ENCODE measurements around the gene AKAP9. TPM values are rescaled to one million over a fixed set of nuclear protein-coding genes. Genes with fewer than 3 reads are reported as not detected.

AKAP9 gene
- total RNA-seq, 1 donor from 2014 or later, result 35.1 TPM

DNA sequence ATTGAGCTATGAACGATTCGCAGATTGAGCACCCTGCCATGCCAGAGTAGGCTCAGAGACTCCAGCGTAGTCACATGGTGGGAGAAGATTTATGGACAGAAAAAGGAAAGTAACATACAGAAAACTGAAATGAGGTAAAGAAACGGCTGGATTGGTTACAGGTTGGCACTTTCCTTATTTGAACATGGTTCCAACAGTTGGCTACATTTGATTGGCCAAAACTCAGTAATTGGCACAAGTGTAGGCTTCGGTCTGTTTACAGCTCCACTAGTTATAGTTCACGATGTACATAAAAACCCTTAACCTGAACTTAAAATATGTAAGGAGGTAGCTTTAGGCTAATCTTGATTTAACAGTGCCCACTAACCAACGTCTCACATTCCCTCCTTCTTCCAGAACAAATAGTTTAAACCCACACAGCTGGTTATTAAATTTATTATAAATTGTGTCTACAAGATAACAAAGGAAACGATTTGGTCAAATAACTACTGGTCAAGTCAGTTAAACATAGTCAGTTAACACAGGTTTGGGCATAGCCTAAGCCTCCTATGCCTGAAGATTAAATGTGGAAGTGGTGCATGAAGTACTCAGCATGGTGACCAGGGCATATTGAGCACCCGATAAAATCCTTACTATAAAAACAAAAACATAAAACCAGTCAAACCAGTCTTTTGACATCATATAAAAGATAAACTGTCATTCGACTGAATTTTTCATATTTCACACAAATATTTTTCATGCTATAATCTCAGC lies 42.2 kb upstream of the AKAP9 start:
- Mint-ChIP-seq H3K27me3 (ENCODE audit: low read depth) (no peaks in the 10 kb centered on the region), H3K4me1 (ENCODE audit: low read depth) (peaks cover 9% of the 10 kb centered on the region), H3K9me3 (ENCODE audit: low read depth) (no peaks in the 10 kb centered on the region), H3K27ac (ENCODE audit: unreplicated experiment) (no peak overlapping the region), H3K4me3 (ENCODE audit: unreplicated experiment) (no peak overlapping the region), H3K36me3 (ENCODE audit: low read depth) (no peaks in the 10 kb centered on the region)
- no peak for DNase-seq (ENCODE audit: low spot score)
- TF ChIP-seq, protein P1, sequence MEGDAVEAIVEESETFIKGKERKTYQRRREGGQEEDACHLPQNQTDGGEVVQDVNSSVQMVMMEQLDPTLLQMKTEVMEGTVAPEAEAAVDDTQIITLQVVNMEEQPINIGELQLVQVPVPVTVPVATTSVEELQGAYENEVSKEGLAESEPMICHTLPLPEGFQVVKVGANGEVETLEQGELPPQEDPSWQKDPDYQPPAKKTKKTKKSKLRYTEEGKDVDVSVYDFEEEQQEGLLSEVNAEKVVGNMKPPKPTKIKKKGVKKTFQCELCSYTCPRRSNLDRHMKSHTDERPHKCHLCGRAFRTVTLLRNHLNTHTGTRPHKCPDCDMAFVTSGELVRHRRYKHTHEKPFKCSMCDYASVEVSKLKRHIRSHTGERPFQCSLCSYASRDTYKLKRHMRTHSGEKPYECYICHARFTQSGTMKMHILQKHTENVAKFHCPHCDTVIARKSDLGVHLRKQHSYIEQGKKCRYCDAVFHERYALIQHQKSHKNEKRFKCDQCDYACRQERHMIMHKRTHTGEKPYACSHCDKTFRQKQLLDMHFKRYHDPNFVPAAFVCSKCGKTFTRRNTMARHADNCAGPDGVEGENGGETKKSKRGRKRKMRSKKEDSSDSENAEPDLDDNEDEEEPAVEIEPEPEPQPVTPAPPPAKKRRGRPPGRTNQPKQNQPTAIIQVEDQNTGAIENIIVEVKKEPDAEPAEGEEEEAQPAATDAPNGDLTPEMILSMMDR (IDR thresholded peaks at IDR 0.05), result no peak

DNA sequence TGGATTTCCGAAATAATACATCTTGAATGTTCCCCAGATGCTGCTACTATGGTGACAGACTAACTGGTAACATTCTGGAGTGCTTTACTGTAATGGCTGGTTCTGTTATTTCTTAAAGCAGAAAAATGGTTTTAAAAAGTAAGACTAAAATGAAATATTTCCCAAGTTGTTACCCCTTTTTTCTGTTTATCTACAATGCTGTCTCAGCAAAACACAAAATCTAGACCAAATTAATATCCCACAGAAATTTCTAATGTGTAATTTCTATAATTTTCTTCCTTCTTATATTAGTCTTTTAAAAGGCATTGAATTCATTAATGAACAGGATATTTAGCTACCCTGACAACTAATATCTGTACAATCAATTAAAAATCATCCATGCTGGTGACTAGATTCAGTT lies 41.1 kb upstream of the AKAP9 start:
- Mint-ChIP-seq H3K4me3 (ENCODE audit: unreplicated experiment) (no peak overlapping the region), H3K4me1 (ENCODE audit: low read depth) (peaks cover 8% of the 10 kb centered on the region), H3K36me3 (ENCODE audit: low read depth) (no peaks in the 10 kb centered on the region), H3K27ac (ENCODE audit: unreplicated experiment) (no peak overlapping the region), H3K9me3 (ENCODE audit: low read depth) (no peaks in the 10 kb centered on the region), H3K27me3 (ENCODE audit: low read depth) (no peaks in the 10 kb centered on the region)
- TF ChIP-seq, protein P1 (IDR thresholded peaks at IDR 0.05), result no peak
- no peak for DNase-seq (ENCODE audit: low spot score)

DNA sequence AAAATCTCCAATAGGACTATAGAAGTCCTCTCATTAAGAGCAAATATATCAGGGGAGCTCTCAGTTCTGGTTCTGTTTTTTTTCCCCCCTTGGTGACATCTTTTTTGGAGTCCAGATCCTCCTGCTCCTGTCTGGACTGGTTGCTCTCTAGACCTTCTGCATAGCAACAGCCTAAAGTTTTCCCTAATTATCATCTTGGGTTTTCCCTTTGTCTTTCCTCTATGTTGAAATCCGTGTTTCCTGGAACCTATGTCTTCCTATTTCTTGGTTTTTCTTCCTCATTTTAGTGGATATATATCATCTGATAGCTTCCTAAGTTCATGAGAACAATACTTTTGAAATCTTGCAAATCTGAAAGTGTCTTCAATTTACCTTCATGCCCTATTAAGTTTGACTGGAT lies 30.5 kb upstream of the AKAP9 start:
- Mint-ChIP-seq H3K9me3 (ENCODE audit: low read depth) (peaks cover 6% of the 10 kb centered on the region), H3K27me3 (ENCODE audit: low read depth) (no peaks in the 10 kb centered on the region), H3K4me3 (ENCODE audit: unreplicated experiment) (no peak overlapping the region), H3K4me1 (ENCODE audit: low read depth) (no peaks in the 10 kb centered on the region), H3K36me3 (ENCODE audit: low read depth) (peaks cover 3% of the 10 kb centered on the region), H3K27ac (ENCODE audit: unreplicated experiment) (no peak overlapping the region)
- TF ChIP-seq, protein P1 (IDR thresholded peaks at IDR 0.05), result no peak
- DNase-seq (ENCODE audit: low spot score), result no peak

DNA sequence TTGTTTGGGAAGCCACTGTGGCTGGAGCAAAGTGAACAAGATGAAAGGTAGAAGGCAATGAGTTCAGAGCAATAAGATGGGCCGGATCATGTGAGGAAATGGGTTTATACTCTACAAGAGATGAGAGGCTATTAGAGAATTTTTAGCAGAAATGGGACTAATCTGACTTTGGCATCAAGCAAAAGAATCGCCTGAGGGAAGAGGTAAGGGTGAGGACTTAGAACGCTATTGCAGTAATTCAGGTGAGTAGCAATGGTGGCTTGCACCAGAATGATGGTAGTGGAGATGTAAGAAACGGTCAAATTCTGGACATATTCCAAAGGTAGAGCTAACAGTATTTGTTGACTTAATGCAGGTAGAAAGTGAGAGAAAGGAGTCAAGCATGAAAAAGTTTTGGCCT lies 29.5 kb upstream of the AKAP9 start:
- no peak overlapping the region for H3K4me3 Mint-ChIP-seq (ENCODE audit: unreplicated experiment)

DNA sequence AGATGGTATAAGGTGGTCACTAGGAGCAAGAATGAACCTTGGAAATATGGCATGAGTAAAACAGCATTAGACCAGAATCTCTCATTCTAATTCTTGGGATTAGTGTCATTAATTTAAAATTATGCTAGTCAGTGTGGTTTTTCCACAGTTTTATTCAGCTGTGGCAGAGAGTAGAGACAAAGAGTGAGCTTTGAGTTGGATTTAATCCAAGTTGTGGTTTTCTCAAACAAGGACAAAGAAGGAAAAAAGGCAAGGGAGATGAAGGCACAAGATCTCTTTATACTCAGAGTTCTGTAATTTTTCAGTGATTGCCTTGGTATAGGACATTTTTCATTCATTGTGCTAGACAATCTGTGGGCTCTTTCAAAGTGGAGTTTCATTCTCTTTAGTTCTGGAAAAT lies 28.2 kb upstream of the AKAP9 start:
- no peak for DNase-seq (ENCODE audit: low spot score)
- Mint-ChIP-seq H3K36me3 (ENCODE audit: low read depth) (peaks cover under 1% of the 10 kb centered on the region), H3K4me3 (ENCODE audit: unreplicated experiment) (no peak overlapping the region), H3K9me3 (ENCODE audit: low read depth) (peaks cover 3% of the 10 kb centered on the region), H3K27me3 (ENCODE audit: low read depth) (no peaks in the 10 kb centered on the region), H3K4me1 (ENCODE audit: low read depth) (no peaks in the 10 kb centered on the region), H3K27ac (ENCODE audit: unreplicated experiment) (no peak overlapping the region)
- TF ChIP-seq, protein P1 (IDR thresholded peaks at IDR 0.05), result no peak

More for the DNA sequence above, 29.5 kb upstream of the AKAP9 start:
- H3K36me3 Mint-ChIP-seq (ENCODE audit: low read depth), result peaks cover 3% of the 10 kb centered on the region
- no peak for DNase-seq (ENCODE audit: low spot score)
- no peaks in the 10 kb centered on the region for H3K27me3 Mint-ChIP-seq (ENCODE audit: low read depth)
- no peak overlapping the region for H3K27ac Mint-ChIP-seq (ENCODE audit: unreplicated experiment)
- TF ChIP-seq, protein P1 (IDR thresholded peaks at IDR 0.05), result no peak
- peaks cover 6% of the 10 kb centered on the region for H3K9me3 Mint-ChIP-seq (ENCODE audit: low read depth)
- no peaks in the 10 kb centered on the region for H3K4me1 Mint-ChIP-seq (ENCODE audit: low read depth)

All from chondrocyte (in vitro differentiated cells).